ENCODE measurements around the gene CAMSAP1. TPM values are rescaled to one million over a fixed set of nuclear protein-coding genes. Genes with fewer than 3 reads are reported as not detected.

The CAMSAP1 gene
- total and polyA plus RNA-seq, 2 of the 4 experiments (the other 2 are of a cell fraction) = 8.2 to 19.5 TPM

GRCh38 chr9:135879237-135879601, 28.1 kb downstream of the CAMSAP1 start:
- H3K27me3 ChIP-seq (ENCODE audit: control insufficient read depth, insufficient read depth, low read length) = no peaks in the 10 kb centered on the region
- H3K4me1 ChIP-seq (ENCODE audit: control insufficient read depth, insufficient read depth, low read length) = peaks cover 9% of the 10 kb centered on the region
- no peak overlapping the region for H2BK120ac ChIP-seq (ENCODE audit: low read depth, low read length)
- H3K4ac ChIP-seq (ENCODE audit: low read depth, low read length) = no peak overlapping the region
- no peak overlapping the region for H3K56ac ChIP-seq (ENCODE audit: extremely low read depth, insufficient read depth, low read length)
- peaks cover 39% of the 10 kb centered on the region for H3K9me1 ChIP-seq (ENCODE audit: insufficient read depth, low read length)
- no peak overlapping the region for H2AFZ ChIP-seq (replicated peaks; ENCODE audit: low read length, poor library complexity)
- H3K14ac ChIP-seq (replicated peaks; ENCODE audit: low read depth, low read length) = no peak overlapping the region
- H2BK15ac ChIP-seq (ENCODE audit: low read depth, low read length) = no peak overlapping the region
- no peak overlapping the region for H3K18ac ChIP-seq (ENCODE audit: low read depth, low read length)
- TF ChIP-seq RCOR1 (IDR thresholded peaks at IDR 0.05; ENCODE audit: insufficient replicate concordance, low read length) (no peak), BHLHE40 (IDR thresholded peaks at IDR 0.05; ENCODE audit: low read depth, low read length) (peak; percentile 94)
- peaks cover 40 to 72% of the 10 kb centered on the region in 2 experiments for H3K79me1 ChIP-seq (ENCODE audit: low read depth in 1 of 2, low read length in 2 of 2)
- H2BK5ac ChIP-seq (ENCODE audit: low read depth, low read length, poor library complexity, severe bottlenecking) = no peak overlapping the region
- intact Hi-C loops (cut with micrococcal nuclease) (no loop called here), dilution Hi-C loops (cut with HindIII; ENCODE audit: low sequenced_read_pairs, unreplicated experiment) (no loop called here), in situ Hi-C loops (cut with MboI; ENCODE audit: low sequenced_read_pairs) (no loop called here)
- H2BK20ac ChIP-seq (ENCODE audit: low read depth, low read length) = no peak overlapping the region
- H3K36me3 ChIP-seq (ENCODE audit: control insufficient read depth, insufficient read depth, low read length) = peaks cover 4% of the 10 kb centered on the region
- H4K91ac ChIP-seq (ENCODE audit: insufficient read depth, low read depth, low read length) = no peak overlapping the region
- H2AK9ac ChIP-seq (replicated peaks; ENCODE audit: low read depth, low read length, poor library complexity) = no peak overlapping the region
- H3K4me3 ChIP-seq (ENCODE audit: insufficient read depth, low read depth, low read length) = no peak overlapping the region
- no TSS peak for BruUV-seq (replicated peaks)
- H4K5ac ChIP-seq (ENCODE audit: low read depth, low read length) = no peak overlapping the region
- ChIA-PET POLR2A (ENCODE audit: unreplicated experiment) (no interaction called here), CTCF (interaction anchor here (0.6 kb wide), 1 partner anchor 48 kb away, joined by 6 read pairs; no protein-coding TSS in a partner anchor)
- no peak overlapping the region for H3K27ac ChIP-seq (ENCODE audit: insufficient read depth, low read length)
- H3K9me3 ChIP-seq (ENCODE audit: control insufficient read depth, insufficient read depth, low read length) = no peaks in the 10 kb centered on the region
- H4K20me1 ChIP-seq (ENCODE audit: insufficient read depth, low read length) = peaks cover 61% of the 10 kb centered on the region
- H3K9ac ChIP-seq (ENCODE audit: low read depth, low read length) = no peak overlapping the region
- DNase-seq (peak; percentile 45), ATAC-seq (ENCODE audit: low read depth) (peak; percentile 70)
- WGBS, 2 experiments (ENCODE audit: extremely low coverage in 2 of 2, insufficient read length in 1 of 2) = no CpG with 5 or more reads among the region's 2 CpGs
- H4K8ac ChIP-seq (ENCODE audit: low read depth in 2 of 2, low read length in 2 of 2) = no peak overlapping the region
- H3K23ac ChIP-seq (ENCODE audit: low read depth, low read length) = 0 out of 2 replicates have a peak overlapping the region, but pooled peaks have one; percentile 34
- H3K4me2 ChIP-seq (ENCODE audit: low read depth, low read length) = no peak overlapping the region
- H2AK5ac ChIP-seq (ENCODE audit: low read depth, low read length) = no peak overlapping the region

All from IMR-90 (cell line).